ENCODE measurements around the gene RAB38. TPM values are rescaled to one million over a fixed set of nuclear protein-coding genes. Genes with fewer than 3 reads are reported as not detected.

Gene RAB38
- total RNA-seq, 1 experiment from 2014 or later, result 0.15 TPM

DNA sequence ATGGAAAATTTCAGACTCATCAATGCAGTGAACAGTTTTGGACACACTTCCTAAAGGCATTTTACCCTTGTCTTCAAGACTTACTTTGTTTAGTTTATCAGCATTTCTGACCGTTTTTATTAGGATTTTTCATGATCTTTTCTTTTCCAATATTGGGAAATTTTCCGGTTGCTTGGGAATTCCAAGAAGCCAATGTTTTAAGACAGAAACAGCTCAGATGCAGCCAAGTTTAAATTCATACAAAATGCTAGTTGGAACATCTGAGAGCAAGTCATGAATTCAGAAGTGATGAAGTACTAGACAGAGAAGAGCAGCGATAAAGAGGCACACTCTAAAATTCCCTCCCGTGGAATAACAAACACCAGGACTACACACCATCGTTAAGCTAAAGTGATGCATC lies 68.6 kb downstream of the RAB38 start:
- in situ Hi-C loops (cut with HindIII; ENCODE audit: low pct_unique_long_range_greater_than_20kb, low sequenced_read_pairs) (no loop called here), intact Hi-C loops (cut with micrococcal nuclease; ENCODE audit: unreplicated experiment) (no loop called here)
- TF ChIP-seq SIN3A (IDR thresholded peaks at IDR 0.05; ENCODE audit: borderline replicate concordance, insufficient read depth, low read depth, low read length) (no peak), POLR2AphosphoS5 (IDR thresholded peaks at IDR 0.05; ENCODE audit: low read depth, low read length) (no peak), REST (IDR thresholded peaks at IDR 0.05; ENCODE audit: insufficient read depth in 1 of 2, low read depth in 2 of 2, low read length in 1 of 2) (no peak), TCF7L2 (IDR thresholded peaks at IDR 0.05; ENCODE audit: low read depth, low read length) (no peak)
- TF ChIP-seq, protein P1, sequence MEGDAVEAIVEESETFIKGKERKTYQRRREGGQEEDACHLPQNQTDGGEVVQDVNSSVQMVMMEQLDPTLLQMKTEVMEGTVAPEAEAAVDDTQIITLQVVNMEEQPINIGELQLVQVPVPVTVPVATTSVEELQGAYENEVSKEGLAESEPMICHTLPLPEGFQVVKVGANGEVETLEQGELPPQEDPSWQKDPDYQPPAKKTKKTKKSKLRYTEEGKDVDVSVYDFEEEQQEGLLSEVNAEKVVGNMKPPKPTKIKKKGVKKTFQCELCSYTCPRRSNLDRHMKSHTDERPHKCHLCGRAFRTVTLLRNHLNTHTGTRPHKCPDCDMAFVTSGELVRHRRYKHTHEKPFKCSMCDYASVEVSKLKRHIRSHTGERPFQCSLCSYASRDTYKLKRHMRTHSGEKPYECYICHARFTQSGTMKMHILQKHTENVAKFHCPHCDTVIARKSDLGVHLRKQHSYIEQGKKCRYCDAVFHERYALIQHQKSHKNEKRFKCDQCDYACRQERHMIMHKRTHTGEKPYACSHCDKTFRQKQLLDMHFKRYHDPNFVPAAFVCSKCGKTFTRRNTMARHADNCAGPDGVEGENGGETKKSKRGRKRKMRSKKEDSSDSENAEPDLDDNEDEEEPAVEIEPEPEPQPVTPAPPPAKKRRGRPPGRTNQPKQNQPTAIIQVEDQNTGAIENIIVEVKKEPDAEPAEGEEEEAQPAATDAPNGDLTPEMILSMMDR (IDR thresholded peaks at IDR 0.05), result no peak
- Histone ChIP-seq H3K27ac (ENCODE audit: low read length) (no peak overlapping the region), H3K4me3 (ENCODE audit: low read depth in 2 of 2, low read length in 2 of 2) (no peak overlapping the region), H3K4me1 (ENCODE audit: control insufficient read depth, insufficient read depth, low read length) (no peaks in the 10 kb centered on the region), H3K9me3 (ENCODE audit: control insufficient read depth, insufficient read depth, low read depth, low read length) (no peaks in the 10 kb centered on the region), H3K27me3 (ENCODE audit: control insufficient read depth, insufficient read depth, low read length) (peaks cover 9% of the 10 kb centered on the region; the same call in 1 of the 2 replicates), H3K36me3 (ENCODE audit: control insufficient read depth, insufficient read depth, low read length) (no peaks in the 10 kb centered on the region)
- DNase-seq (ENCODE audit: low read depth, low spot score) (no peak), ATAC-seq (no peak)
- POLR2A ChIA-PET, result no interaction called here
- CTCF ChIA-PET, result interaction anchor here (0.6 kb wide), 1 partner anchor 428 kb away, joined by 3 read pairs; no protein-coding TSS in a partner anchor
- no TSS peak for BruUV-seq (replicated peaks)

GRCh38 chr11:88105951-88106350 lies 69.3 kb downstream of the RAB38 start:
- intact Hi-C loops (cut with micrococcal nuclease; ENCODE audit: unreplicated experiment), result no loop called here
- TF ChIP-seq POLR2AphosphoS5 (IDR thresholded peaks at IDR 0.05; ENCODE audit: low read depth, low read length) (no peak), TCF7L2 (IDR thresholded peaks at IDR 0.05; ENCODE audit: low read depth, low read length) (no peak), SIN3A (IDR thresholded peaks at IDR 0.05; ENCODE audit: borderline replicate concordance, insufficient read depth, low read depth, low read length) (no peak), REST (IDR thresholded peaks at IDR 0.05; ENCODE audit: insufficient read depth in 1 of 2, low read depth in 2 of 2, low read length in 1 of 2) (no peak)
- TF ChIP-seq, protein P1 (IDR thresholded peaks at IDR 0.05), result no peak
- ChIA-PET CTCF (no interaction called here), POLR2A (no interaction called here)
- in situ Hi-C loops (cut with HindIII; ENCODE audit: low pct_unique_long_range_greater_than_20kb, low sequenced_read_pairs), result no loop called here
- peaks cover 9% of the 10 kb centered on the region; the same call in 1 of the 2 replicates for H3K27me3 ChIP-seq (ENCODE audit: control insufficient read depth, insufficient read depth, low read length)
- no peak for ATAC-seq
- no peak overlapping the region for H3K4me3 ChIP-seq (ENCODE audit: low read depth in 2 of 2, low read length in 2 of 2)
- DNase-seq (ENCODE audit: low read depth, low spot score), result no peak
- H3K4me1 ChIP-seq (ENCODE audit: control insufficient read depth, insufficient read depth, low read length), result no peaks in the 10 kb centered on the region
- no peaks in the 10 kb centered on the region for H3K36me3 ChIP-seq (ENCODE audit: control insufficient read depth, insufficient read depth, low read length)
- no TSS peak for BruUV-seq (replicated peaks)
- H3K9me3 ChIP-seq (ENCODE audit: control insufficient read depth, insufficient read depth, low read depth, low read length), result no peaks in the 10 kb centered on the region
- H3K27ac ChIP-seq (ENCODE audit: low read length), result no peak overlapping the region
